Testis (tissue), 2 donors: Measurements from ENCODE around the gene RALGPS1.

Source experiments
- CTCF ChIP-seq, 3 experiments: fragments of 450-650 bp in 2 of 3; fragments of 200-600 bp in 1 of 3; sonication (generic) in 1 of 3; IDR thresholded peaks; one replicate each; pipeline ENCODE4 v1.5.1; 2016 to 2019; ENCODE audit warnings: antibody characterized with exemption in 3 of 3, mild to moderate bottlenecking in 2 of 3, moderate library complexity in 1 of 3
- POLR2A ChIP-seq: fragments of 450-650 bp; IDR thresholded peaks from one replicate; pipeline ENCODE4 v1.6.1; 2017; ENCODE audit warnings: antibody characterized with exemption, mild to moderate bottlenecking, moderate library complexity

DNA sequence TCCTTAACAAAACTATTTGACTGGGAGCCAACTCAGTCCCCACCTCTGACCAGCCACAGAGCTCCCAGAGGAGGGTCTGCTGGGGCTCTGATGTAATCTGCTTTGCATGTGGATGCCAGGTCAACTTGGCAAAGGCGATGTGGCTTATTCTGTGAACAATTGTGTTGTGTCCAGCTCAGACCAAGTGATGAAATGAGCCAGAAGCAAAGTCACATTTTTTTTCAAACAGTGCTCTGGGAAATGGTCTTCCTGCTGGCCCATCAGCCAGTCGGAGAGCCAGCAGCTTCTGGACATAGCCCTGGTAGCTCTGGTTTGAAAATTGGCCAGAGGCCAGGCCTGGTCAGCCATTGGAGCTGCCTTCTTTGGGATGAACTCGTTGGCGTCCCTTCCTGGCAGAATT is 121.4 kb downstream of the RALGPS1 start:
- no peak for TF ChIP-seq CTCF (IDR thresholded peaks at IDR 0.05)
- no peak for TF ChIP-seq POLR2A
